ENCODE results near the gene HIC1.
A peak's percentile ranks its signal among the peaks of the same experiment; 100 is the strongest.

Gene HIC1

GRCh38 chr17:2048805-2049204, 6.1 kb upstream of the HIC1 start:
- no peak for DNase-seq

GRCh38 chr17:2049333-2050299, 5.3 kb upstream of the HIC1 start:
- peak; percentile 84 for DNase-seq

- DNase-seq, result peak; percentile 74
These were observed 4.4 kb upstream of the HIC1 start for GRCh38 chr17:2050300-2051060.

GRCh38 chr17:2051061-2051932, 3.6 kb upstream of the HIC1 start:
- DNase-seq, result no peak

GRCh38 chr17:2051933-2052559, 2.9 kb upstream of the HIC1 start:
- DNase-seq, result no peak

GRCh38 chr17:2053380-2054261, 1.3 kb upstream of the HIC1 start:
- peak; percentile 74 for DNase-seq

- no peak for DNase-seq
These were observed 716 bp upstream of the HIC1 start for GRCh38 chr17:2054262-2054511.

- no peak for DNase-seq
These were observed 646 bp downstream of the HIC1 start for GRCh38 chr17:2055292-2056205.

GRCh38 chr17:2056206-2057174, 1.6 kb downstream of the HIC1 start:
- DNase-seq, result no peak

- DNase-seq, result no peak
These were observed 2.4 kb downstream of the HIC1 start for GRCh38 chr17:2057175-2057759.

GRCh38 chr17:2057760-2058585, 3.1 kb downstream of the HIC1 start:
- DNase-seq, result no peak

- no peak for DNase-seq
These were observed 4.0 kb downstream of the HIC1 start for GRCh38 chr17:2058586-2059546.

- no peak for DNase-seq
These were observed 4.9 kb downstream of the HIC1 start for GRCh38 chr17:2059547-2060384.

- DNase-seq, result no peak
These were observed 5.4 kb downstream of the HIC1 start for GRCh38 chr17:2060385-2060658.

GRCh38 chr17:2060681-2061440, 6.0 kb downstream of the HIC1 start:
- no peak for DNase-seq

Measured in NCI-H2171 (cell line).